ENCODE results near the gene GTF2IRD1. TPM values are rescaled to one million over a fixed set of nuclear protein-coding genes. Genes with fewer than 3 reads are reported as not detected.
"Not testable (repeated sequence)": the region's sequence is repeated elsewhere in the genome, so short reads cannot be mapped to it uniquely, and the experiment has no call there.

GTF2IRD1 gene
- total RNA-seq, 1 experiment from 2014 or later, result 9.9 TPM

GRCh38 chr7:74619235-74619860, 165.6 kb downstream of the GTF2IRD1 start:
- H3K9me3 ChIP-seq (replicated peaks), result no peaks in the 10 kb centered on the region

GRCh38 chr7:74622228-74622749, 168.6 kb downstream of the GTF2IRD1 start:
- Histone ChIP-seq H3K27me3 (replicated peaks) (no peaks in the 10 kb centered on the region), H3K27ac (no peak overlapping the region), H3K4me3 (no peak overlapping the region), H3K36me3 (no peaks in the 10 kb centered on the region), H3K9me3 (replicated peaks) (no peaks in the 10 kb centered on the region), H3K4me1 (replicated peaks) (no peaks in the 10 kb centered on the region)
- no peak for DNase-seq (ENCODE audit: low read depth in 1 of 2, low spot score in 2 of 2)

More at GRCh38 chr7:74619235-74619860, 165.6 kb downstream of the GTF2IRD1 start:
- Histone ChIP-seq H3K4me3 (no peak overlapping the region), H3K27ac (no peak overlapping the region), H3K4me1 (replicated peaks) (no peaks in the 10 kb centered on the region), H3K27me3 (replicated peaks) (no peaks in the 10 kb centered on the region), H3K36me3 (no peaks in the 10 kb centered on the region)
- DNase-seq (ENCODE audit: low read depth in 1 of 2, low spot score in 2 of 2), result no peak

GRCh38 chr7:74623135-74623534, 169.4 kb downstream of the GTF2IRD1 start:
- no peak overlapping the region for H3K27ac ChIP-seq
- peaks cover 3% of the 10 kb centered on the region for H3K4me1 ChIP-seq (replicated peaks)
- DNase-seq (ENCODE audit: low read depth in 1 of 2, low spot score in 2 of 2), result no peak
- no peaks in the 10 kb centered on the region for H3K27me3 ChIP-seq (replicated peaks)
- no peaks in the 10 kb centered on the region for H3K9me3 ChIP-seq (replicated peaks)
- no peaks in the 10 kb centered on the region for H3K36me3 ChIP-seq
- H3K4me3 ChIP-seq, result no peak overlapping the region

- H3K36me3 ChIP-seq, result no peaks in the 10 kb centered on the region
- no peaks in the 10 kb centered on the region for H3K27me3 ChIP-seq (replicated peaks)
- DNase-seq (ENCODE audit: low read depth in 1 of 2, low spot score in 2 of 2), result peak in 1 of 2 experiments; percentile 38
- no peak overlapping the region for H3K4me3 ChIP-seq
- H3K27ac ChIP-seq, result no peak overlapping the region
- H3K4me1 ChIP-seq (replicated peaks), result peaks cover 5% of the 10 kb centered on the region
- no peaks in the 10 kb centered on the region for H3K9me3 ChIP-seq (replicated peaks)
Observed at GRCh38 chr7:74625446-74625845, 171.7 kb downstream of the GTF2IRD1 start.

- H3K9me3 ChIP-seq (replicated peaks), result no peaks in the 10 kb centered on the region
- H3K4me3 ChIP-seq, result no peak overlapping the region
- peaks cover 5% of the 10 kb centered on the region for H3K4me1 ChIP-seq (replicated peaks)
- H3K27me3 ChIP-seq (replicated peaks), result no peaks in the 10 kb centered on the region
- DNase-seq (ENCODE audit: low read depth in 1 of 2, low spot score in 2 of 2), result no peak
- H3K27ac ChIP-seq, result no peak overlapping the region
- H3K36me3 ChIP-seq, result no peaks in the 10 kb centered on the region
Observed at GRCh38 chr7:74627661-74628411, 174.1 kb downstream of the GTF2IRD1 start.

GRCh38 chr7:74632505-74632904, 178.8 kb downstream of the GTF2IRD1 start:
- H3K9me3 ChIP-seq (replicated peaks), result no peaks in the 10 kb centered on the region
- H3K36me3 ChIP-seq, result no peaks in the 10 kb centered on the region
- peaks cover 22% of the 10 kb centered on the region for H3K4me1 ChIP-seq (replicated peaks)
- H3K4me3 ChIP-seq, result no peak overlapping the region
- no peak for DNase-seq (ENCODE audit: low read depth in 1 of 2, low spot score in 2 of 2)
- H3K27ac ChIP-seq, result no peak overlapping the region
- H3K27me3 ChIP-seq (replicated peaks), result no peaks in the 10 kb centered on the region

GRCh38 chr7:74633451-74633921, 179.8 kb downstream of the GTF2IRD1 start:
- Histone ChIP-seq H3K9me3 (replicated peaks) (no peaks in the 10 kb centered on the region), H3K4me1 (replicated peaks) (peaks cover 17% of the 10 kb centered on the region), H3K27me3 (replicated peaks) (no peaks in the 10 kb centered on the region), H3K36me3 (no peaks in the 10 kb centered on the region), H3K27ac (no peak overlapping the region), H3K4me3 (no peak overlapping the region)
- no peak for DNase-seq (ENCODE audit: low read depth in 1 of 2, low spot score in 2 of 2)

GRCh38 chr7:74637745-74638144, 184.0 kb downstream of the GTF2IRD1 start:
- Histone ChIP-seq H3K4me3 (no peak overlapping the region), H3K27me3 (replicated peaks) (no peaks in the 10 kb centered on the region), H3K27ac (no peak overlapping the region), H3K4me1 (replicated peaks) (peaks cover 20% of the 10 kb centered on the region), H3K9me3 (replicated peaks) (no peaks in the 10 kb centered on the region), H3K36me3 (no peaks in the 10 kb centered on the region)
- no peak for DNase-seq (ENCODE audit: low read depth in 1 of 2, low spot score in 2 of 2)

GRCh38 chr7:74650055-74650454, 196.3 kb downstream of the GTF2IRD1 start:
- DNase-seq (ENCODE audit: low read depth in 1 of 2, low spot score in 2 of 2), result peak; percentile 49 to 53
- H3K4me1 ChIP-seq (replicated peaks); H3K9me3 ChIP-seq (replicated peaks); H3K27me3 ChIP-seq (replicated peaks); H3K36me3 ChIP-seq: not testable (repeated sequence)
- H3K27ac ChIP-seq, result peak overlapping the region; percentile 60; the same call in 1 of the 2 replicates
- peak overlapping the region; percentile 28 for H3K4me3 ChIP-seq

- H3K27me3 ChIP-seq (replicated peaks); H3K36me3 ChIP-seq; H3K9me3 ChIP-seq (replicated peaks); H3K27ac ChIP-seq; H3K4me3 ChIP-seq; DNase-seq (ENCODE audit: low read depth in 1 of 2, low spot score in 2 of 2): not testable (repeated sequence)
- peaks cover 15% of the 10 kb centered on the region for H3K4me1 ChIP-seq (replicated peaks)
Observed at GRCh38 chr7:74650493-74651132, 196.9 kb downstream of the GTF2IRD1 start.

GRCh38 chr7:74651133-74651504, 197.4 kb downstream of the GTF2IRD1 start:
- H3K36me3 ChIP-seq; H3K27me3 ChIP-seq (replicated peaks); H3K4me3 ChIP-seq; H3K27ac ChIP-seq; DNase-seq (ENCODE audit: low read depth in 1 of 2, low spot score in 2 of 2); H3K9me3 ChIP-seq (replicated peaks): not testable (repeated sequence)
- H3K4me1 ChIP-seq (replicated peaks), result peaks cover 20% of the 10 kb centered on the region

Data from SJSA1 (cell line).